CD4-positive, alpha-beta T cell treated with Interleukin-4 for 4 hours (primary cell): Measurements from ENCODE around the gene EMD.
"Not testable (repeated sequence)": the region's sequence is repeated elsewhere in the genome, so short reads cannot be mapped to it uniquely, and the experiment has no call there.

Experiments
- DNase-seq: peaks from one replicate; pipeline ENCODE4 v3.0.0-alpha.2; 2020

EMD gene

DNA sequence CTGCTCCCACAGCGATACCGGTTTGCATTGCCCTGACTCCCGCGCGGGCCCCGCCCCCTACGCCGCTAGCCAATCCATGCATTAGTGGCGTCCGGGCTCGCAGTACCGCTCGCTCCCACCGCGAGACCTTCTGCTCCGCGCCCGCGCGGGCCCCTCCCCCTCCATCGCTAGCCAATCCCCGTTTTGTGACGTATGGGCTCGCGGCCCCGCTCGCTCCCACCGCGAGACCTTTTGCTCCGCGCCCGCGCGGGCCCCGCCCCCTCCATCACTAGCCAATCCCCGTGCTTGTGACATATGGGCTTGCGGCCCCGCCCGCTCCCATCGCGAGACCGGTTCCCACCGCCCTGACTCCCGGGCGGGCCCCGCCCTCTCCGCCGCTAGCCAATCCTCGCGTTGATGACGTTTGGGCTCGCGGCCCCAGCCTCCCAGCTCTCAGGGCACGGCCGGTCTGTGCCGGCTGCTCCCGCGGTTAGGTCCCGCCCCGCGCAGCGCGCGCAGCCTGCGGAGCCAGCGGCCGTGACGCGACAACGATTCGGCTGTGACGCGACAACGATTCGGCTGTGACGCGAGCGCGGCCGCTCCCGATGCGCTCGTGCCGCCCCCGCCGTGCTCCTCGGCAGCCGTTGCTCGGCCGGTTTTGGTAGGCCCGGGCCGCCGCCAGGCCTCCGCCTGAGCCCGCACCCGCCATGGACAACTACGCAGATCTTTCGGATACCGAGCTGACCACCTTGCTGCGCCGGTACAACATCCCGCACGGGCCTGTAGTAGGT, at the start of gene EMD:
TSS of gene EMD (plus strand) at position 497 of the 770 bp plus-strand sequence. CDS start at position 687, 190 bp downstream.
- peak; percentile 98 for DNase-seq

DNA sequence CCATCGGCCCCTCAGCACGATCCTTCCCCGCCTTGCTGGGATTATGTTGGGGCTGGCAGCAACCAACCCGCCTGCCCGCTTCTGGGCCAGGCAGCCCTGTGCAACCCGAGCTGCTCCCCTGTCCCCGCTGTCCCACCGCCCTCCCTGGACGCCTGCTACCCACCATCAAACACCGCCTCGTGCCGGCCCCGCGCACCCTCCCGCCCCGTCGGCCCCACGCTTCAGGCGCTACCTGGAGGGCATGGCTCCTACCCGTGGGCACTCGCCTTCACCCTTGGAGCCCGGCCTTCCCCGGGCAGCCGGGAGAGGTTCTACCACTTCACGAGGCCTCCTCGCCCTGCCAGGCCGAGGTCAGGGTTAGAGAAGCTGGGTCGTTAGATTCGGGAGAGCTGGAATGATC, 46.5 kb upstream of the EMD start:
- DNase-seq: no peak

DNA sequence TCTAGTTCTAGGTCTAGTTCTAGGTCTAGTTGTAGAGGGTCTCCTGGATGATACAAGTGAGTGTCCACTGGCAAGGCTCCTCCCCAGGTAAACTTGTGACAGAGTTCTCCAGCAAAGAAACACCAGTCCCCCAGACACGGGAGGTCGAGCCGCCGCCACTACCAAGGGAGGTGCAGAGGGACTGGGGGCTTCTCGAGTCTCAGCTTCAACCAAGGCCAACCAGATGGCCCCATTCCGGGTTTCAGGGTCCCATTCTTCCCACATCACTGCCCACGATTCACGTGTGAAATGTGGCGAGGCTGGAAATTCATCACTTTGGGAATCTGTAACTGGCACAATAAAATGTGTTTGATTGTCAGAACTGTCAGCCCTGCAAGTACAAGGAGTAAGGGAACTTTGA, 46.0 kb upstream of the EMD start:
- DNase-seq: no peak

DNA sequence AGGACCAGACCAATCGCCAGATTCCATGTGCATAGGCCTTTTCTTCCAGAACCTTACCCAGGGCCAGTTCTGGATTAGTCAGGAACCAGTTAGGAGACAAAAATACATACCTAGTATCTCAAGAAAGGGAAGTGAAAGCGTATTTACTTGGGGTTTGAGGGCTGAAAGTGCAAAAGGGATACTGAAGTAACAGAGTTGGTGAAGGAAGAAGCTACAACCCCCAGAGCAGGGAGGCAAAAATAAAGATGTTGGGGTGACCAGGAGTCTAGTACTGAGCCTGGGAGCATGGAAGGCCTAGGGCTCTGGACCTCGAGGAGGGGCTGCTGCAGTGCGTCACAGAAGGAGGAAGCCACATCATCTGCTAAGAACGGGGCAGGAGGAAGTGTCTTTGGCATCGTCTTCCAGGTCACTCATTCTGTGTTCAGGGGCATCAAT, 45.2 kb upstream of the EMD start:
- DNase-seq: no peak

DNA sequence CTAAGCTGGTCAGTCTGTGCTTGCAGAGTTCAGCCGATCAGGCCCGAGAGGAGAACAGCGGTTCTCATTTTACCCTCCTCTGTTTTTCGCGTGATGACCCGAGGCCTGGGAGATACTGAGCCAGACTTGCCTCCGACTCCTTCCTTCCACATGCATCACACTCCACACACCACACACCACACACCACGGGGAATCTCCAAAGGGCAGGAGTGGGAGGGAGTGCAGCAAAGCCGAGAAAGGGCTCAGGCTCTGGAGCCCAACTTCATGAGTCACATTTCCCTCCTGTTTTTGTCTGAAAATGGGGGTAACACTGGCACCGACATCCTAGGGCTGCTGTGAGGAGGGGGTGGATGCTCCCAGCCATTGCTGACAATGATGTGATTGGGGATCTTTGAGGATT, 44.6 kb upstream of the EMD start:
- no peak for DNase-seq

DNA sequence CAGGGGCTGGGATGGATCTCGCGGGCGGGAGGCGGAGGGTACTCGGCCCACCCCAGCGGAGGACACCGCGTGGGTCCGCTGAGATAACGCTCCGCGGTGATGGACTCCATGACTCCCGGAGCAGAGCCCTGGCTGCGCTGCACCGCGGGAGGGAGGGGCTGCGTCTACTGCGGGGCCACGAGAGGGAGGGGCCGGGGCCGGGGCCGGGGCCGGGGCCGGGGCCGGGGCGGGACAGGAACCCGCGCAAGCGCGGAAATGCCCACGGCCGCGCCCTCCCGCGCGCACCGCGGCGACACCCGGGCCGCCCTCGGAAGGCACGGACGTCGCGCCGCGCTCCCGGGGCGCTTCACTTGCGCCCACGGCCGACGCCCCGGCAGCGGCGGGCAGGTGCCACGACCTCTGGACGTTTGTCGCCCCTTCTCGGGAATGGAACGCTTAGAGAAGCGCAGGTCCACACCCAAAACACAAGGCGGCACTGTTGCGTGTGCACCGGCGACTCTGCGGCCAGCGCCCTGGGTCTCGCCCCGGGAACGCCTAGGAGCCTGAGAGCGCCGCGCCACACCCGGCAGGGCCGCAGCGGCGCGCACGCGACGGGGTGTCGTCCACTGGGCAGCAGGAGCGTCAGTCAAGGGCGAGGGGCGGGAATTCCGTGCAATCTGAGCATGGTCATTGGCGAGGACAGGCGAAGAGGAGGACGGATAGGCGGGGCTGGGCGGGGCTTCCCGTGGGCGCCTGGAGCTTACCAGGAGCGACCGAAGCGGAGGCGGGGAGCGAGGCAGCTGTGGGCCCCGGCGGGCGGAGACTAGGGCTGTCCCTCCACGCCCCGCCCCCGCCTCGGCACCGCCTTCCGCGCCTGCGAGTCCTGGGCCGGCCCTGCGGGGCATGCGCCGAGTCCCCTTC, 37.4 kb upstream of the EMD start:
- not testable (repeated sequence) for DNase-seq

DNA sequence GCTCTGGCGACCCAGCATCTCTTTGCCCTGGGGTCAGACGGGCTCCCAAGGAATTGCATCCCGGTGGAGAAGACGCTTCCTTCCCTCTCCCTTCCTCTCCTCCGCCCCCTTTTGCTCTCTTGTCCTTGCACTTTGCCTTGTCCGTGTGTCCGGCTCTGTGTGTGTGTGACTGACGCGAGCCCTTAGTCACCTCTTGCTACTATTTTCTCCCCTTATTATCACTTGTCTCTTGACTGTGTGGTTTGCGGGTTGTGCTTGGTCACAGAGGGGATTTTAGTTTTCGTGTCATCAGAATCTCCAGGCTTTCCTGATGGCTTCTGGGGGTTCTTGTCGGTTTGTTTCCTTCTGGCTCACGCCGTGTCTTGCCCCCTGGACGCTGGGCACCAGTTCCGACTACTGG, 36.0 kb upstream of the EMD start:
- DNase-seq: not testable (repeated sequence)

DNA sequence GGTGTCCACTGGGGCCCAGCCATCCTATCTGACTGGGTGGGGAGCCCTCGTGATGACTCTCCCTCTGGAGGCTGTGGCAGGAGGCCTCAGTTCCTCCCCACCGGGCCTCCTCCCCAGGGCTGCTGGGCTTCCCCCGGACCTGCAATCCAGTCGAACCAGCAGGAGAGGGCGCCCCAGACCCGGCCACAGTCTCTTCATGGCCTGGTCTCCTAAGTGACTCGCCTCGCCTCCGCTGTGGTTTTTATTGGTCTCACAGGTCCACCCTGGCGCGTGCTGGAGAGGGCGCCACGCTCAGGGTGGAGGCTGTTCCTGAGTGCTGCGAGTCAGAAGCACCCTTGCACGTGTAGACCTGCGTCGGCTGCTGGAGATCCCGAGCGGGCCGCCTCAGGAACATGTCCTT, 35.5 kb upstream of the EMD start:
- DNase-seq: not testable (repeated sequence)

DNA sequence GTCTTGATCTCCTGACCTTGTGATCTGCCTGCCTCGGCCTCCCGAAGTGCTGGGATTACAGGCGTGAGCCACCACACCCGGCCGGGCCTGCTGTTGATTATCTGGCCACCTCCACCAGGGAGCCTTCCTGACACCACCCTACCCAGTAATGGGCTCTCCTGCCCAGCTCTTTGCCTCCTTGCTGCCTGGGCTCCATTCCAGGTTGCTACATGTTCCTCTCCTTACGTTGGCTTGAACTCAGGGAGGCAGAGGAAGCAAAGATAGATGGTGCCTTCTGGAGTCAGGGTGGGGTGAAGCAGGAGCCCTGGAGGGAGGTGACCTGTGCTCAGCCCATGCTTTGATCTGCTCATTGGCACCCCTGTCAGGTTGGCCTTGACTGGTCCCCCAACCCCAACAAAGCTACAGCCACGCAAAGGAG, 31.0 kb upstream of the EMD start:
- no peak for DNase-seq

DNA sequence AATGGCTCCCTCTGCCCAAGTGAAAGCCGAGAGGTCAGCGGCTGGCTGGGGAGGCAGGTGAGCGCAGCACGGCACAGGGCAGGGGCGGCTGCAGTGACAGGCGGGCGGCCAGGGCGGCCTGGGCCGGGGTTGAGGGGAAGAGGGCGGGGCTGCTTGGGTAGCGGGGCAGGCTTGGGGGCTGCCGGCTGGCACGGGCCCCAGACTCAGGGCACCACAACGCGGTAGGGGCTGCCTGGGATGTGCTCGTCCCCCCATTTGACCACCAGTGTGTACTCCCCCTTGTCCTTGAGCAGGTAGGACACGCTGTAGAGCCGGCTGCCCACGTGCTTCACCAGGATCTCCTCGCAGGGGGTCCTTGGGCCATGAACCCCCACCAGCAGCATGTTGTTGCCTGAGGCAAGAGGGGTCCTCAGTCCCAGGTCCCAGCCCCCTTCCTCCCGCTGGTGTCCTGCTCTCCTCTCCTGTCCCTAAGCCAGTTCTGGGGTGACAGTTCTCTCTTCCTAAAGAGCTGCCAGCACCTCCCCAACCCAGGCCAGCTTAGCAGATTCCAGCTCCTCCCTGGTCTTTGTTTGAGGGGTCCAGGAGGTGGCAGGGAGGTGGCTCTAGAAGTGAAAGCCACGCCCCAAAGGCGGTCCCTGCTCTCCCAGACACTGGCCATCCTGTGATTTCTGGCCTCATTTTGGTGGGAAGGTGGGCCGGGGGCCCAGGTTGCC, 30.3 kb upstream of the EMD start:
- DNase-seq: no peak

DNA sequence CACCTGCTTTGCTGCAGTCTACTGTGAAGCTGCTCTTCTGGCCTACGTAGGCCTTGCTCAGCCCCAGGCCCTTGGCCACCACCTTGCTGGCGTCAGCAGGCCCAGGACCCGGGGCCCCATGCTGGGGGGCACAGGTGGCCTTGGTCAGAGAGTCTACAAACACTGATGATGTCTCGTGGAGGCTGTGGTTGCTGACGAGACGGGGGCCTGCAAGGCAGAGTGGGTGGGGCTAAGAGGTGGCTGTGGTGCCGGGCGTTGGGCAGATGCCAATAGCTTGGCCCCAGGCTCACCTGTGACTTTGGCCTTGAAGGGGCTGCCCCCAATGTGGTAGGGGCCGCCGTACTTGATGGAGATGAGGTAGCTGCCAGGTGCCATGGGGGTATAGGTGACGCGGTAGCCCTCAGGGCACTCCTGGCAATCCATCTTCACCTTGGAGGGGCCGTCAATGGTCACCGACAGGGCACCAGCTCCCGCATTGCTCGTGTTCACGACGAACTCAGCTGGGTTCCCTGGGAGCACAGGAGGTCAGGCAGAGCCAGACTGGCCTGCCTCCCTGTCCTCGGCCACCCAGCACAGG, 29.6 kb upstream of the EMD start:
- DNase-seq: no peak

DNA sequence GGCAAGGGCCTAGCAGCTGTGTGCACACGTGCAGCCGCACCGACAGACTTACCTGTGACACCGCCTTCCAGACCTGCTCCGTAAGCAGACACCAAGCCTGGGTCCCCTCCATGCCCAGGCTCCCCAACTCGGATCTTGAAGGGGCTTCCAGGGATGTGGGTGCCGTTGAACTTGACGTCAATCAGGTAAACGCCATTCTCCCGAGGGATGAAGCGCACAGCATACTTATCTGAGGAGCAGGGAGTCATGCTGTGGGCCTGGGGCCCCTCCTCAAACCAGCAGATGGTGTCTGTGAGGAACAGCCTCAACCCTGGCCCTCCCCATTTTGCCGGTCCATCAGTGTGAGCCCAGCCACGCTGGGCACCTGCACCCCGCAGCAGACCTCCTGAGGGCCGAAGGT, 29.1 kb upstream of the EMD start:
- no peak for DNase-seq

DNA sequence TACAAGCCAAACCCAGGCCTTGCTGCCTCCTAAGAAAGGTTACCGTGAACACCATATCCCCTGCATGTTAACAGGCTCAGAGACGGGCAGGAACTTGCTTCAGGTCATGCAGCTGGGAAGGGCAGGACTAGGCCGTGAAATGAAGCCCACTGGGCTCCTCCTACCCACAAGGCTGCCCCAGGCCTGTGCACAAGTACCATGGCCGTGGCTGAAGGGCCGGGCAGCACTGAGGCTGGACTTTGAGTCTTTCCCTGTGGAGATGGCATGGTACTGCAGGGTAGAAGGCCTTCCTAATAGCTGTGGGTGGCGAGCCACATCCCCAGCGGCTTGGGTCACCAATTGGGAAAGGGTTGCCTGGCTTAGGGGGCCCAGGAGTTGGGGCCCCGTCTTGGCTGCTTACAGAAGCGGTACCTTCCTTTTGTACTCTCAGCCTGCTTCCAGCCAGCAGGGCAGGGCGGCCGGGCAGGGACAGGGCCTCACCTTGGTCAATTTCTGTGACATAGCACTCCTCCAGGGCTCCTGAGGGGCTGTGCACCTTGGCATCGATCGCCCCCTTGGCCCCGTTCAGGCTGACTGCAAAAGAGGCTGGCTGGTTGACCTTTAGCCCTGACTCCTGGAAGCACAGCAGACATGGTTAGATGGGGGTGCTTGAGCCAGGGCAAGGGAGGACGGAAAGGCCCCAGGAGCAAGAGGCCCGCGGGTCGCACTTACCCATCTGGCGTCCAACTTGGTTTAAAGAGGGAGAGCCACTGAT, 28.5 kb upstream of the EMD start:
- no peak for DNase-seq

DNA sequence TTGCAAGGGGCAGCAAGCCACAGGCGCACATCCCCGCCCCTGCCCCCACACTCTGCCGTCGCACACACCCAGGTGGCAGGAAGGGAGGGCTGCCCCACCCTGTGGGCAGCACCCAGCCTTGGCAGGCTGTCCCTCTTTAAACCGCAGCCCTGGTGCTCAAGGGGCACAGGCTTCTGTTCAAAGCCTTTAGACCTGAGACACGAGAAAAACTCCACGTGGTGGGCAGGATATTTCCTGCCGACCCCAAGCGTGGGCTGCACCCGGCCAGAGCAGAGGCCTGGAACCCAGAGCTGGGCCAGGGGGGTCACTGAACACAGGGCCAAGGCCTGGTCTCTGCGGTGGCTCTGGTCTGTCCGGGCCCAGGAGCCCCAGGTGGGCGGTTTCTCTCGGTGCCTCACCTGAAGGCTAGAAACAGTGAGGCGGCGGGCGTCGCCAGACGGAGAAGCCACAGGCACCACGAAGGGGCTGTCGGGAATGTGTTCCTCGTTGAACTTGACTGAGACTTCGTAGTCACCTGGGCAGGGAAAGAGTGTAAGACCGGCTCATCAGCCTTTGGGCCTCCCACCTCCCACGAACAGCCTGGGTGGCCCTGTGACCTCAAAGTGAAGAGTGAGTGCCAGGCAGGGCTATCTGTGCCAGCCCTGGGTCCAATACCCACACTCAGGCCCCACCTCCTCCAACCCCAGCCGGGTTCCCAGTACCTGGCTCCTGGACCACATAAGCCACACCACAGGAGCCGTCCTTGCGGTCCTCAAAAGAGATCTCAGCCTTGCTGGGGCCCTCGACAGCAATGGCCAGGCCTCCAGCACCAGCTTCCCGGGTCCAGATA, 27.7 kb upstream of the EMD start:
- peak; percentile 56 for DNase-seq

DNA sequence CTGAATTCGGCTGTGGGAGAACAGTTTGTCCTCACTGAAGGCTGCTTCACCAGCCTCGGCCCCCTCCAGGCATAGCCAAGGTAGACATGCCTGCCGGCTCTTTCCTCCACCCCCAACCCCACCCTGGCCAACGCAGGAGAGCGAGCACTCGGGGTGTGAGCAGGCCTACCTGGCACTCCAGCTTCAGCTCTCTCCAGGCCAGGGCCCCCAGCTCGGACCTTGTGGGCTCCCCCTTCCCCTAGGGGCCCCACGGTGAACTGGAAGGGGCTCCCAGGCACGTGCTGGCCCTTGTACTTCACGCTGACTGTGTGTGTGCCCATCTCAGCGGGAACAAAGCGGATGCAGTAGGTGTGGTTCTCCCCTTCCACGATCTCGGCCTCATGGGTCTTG, 27.1 kb upstream of the EMD start:
- no peak for DNase-seq

DNA sequence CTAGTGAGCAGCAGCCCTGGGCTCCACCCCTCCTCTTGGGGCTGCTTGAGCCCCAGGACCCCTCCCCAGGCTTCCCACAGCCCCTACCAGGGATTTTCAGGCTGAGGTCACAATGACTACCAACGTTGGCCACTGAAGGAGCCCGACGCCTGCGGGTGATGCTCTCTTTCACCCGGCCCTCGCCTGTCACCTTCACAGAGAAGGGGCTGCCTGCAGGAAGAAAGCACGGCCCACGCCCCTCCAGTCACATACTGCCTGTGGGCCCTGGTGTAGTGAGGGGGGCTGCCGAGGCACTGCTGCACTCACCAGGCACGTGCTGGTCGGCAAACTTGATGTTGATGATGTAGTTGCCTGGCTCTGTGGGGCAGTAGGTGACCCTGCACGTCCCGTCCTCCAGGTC, 26.6 kb upstream of the EMD start:
- no peak for DNase-seq

DNA sequence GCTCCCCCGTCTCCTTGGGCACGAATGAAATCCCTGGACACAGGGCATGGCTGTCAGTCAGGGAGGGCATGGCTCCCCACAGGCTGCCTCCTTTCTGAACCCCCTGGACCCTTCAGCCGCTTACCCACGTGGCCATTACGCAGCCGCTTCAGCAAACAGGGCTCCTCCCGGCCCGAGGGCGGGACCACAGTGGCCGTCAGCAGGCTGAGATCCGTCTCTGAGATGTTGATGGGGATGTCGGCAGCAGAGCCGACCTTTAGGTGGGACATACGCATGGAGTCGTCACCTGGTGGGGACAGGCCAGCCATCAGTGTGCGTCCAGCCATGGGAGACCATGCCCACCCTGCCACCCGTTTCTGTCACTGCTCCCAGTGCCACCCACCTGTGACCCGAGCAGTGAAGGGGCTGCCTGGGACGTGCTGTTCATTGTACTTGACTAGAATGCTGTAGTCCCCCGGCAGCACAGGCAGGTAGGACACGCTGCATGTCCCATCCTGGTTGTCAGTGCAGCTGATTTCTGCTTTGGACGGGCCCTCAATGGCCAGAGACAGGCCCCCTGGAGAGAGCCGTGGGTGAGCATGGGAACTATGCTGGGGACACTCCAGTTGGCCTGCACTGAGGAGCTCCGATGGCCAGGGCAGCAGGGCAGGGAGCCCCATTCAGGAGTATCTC, 25.8 kb upstream of the EMD start:
- DNase-seq: no peak

DNA sequence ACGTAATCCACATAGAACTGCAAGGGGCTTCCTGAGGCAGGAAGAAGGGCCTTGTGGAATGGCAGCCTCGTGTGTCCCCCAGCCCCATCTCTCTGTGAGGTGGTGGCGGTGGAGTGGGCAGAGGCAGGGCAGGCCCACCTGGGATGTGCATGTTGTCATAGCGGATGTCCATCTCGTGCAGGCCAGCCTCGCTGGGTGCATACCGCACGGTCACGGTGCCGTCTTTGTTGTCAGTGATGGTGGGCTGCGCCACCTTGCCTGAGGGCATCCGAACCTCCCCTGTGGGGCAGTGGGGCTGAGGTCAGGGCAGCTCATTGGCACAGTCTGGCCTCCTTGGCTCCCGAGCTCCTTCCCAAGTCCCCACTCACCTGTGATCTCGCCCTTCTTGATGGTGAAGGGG, 25.1 kb upstream of the EMD start:
- no peak for DNase-seq

DNA sequence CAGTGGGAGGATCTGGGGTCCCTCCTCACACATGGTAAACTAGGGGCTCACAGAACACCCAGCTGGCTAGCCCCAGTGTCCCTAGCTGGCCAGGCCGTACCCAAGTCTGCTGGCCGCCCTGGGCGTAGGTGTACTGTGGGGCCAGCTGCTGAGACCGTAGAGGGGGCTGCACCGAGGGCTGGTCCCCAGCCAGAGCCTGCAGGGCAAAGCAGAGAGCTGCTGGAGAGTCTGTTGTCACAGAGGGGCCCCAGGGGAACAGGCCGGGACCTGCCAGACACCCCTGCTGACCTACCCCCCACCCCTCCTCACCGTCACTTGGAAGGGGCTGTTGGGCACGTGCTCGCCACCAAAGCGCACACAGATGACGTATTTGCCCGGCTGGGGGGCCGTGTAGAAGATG, 24.6 kb upstream of the EMD start:
- DNase-seq: no peak

DNA sequence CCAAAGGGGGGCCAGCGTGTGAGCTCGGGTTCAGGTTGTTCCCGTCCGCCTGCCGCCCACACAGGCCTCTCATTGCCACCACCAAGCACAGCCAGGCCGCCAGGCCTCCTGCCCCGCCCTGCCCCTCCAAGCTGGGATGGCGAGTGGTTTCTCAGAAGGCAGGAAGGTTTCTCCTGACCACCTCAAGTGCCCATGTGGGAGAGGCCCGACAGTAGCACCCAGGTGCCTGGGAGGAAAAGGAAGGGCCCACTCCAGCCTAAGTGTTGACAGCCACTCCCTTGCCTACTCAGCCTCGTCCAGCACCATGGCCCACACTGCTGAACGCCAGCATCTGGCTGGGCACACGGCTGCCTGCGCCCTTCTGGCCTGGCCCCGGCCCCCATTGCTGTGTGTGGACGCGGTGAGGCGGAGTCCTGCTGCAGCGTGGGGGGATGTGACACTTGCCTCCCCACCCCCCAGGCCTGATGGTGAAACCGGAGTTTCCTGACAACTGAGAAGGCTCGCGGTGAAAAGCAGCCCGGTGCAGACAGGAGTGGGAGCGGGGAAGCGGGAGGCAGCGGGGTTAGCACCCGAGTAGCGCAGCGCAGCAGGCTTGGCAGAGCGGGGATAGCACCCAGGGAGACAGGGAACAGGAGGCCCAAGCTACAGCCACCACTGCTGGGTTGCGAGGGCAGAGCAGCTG, 23.9 kb upstream of the EMD start:
- DNase-seq: no peak
